HS-5 (cell line): ENCODE data around the gene SPDYE5.

Experiments used
- DNase-seq: peaks from one replicate; pipeline ENCODE4 v3.0.0-alpha.2; 2012; ENCODE audit warnings: low read depth

The SPDYE5 gene

GRCh38 chr7:75536940-75537538, 44.9 kb downstream of the SPDYE5 start:
- DNase-seq = no peak

- no peak for DNase-seq
Observed at GRCh38 chr7:75537731-75538130, 45.6 kb downstream of the SPDYE5 start.

GRCh38 chr7:75546237-75547015, 54.3 kb downstream of the SPDYE5 start:
- DNase-seq = no peak
